A549 (cell line): ENCODE data around the gene IRAK1. TPM values are rescaled to one million over a fixed set of nuclear protein-coding genes. Genes with fewer than 3 reads are reported as not detected.

Experiments
- ATAC-seq, 2 experiments: fragments of 200-7000 bp in 1 of 2; fragments of >200 bp in 1 of 2; cut with Nextera tagmentation in 1 of 2; cut with Tn5 transposase in 1 of 2; 3 replicates each; pipeline versions ENCODE4 v1.8.0 to v1.9.1; 2018 to 2020; ENCODE audit warnings: mild to moderate bottlenecking in 1 of 2, moderate library complexity in 1 of 2
- CTCF ChIA-PET: fragments of 300-600 bp; sonication (Branson Sonifier 250); formaldehyde crosslinking; extraction: SDS; loops from one replicate; lab custom pipeline; 2021; ENCODE audit warnings: antibody characterized with exemption, inconsistent platforms; lab: Yijun Ruan, JAX
- POLR2A ChIA-PET: fragments of 350-600 bp; formaldehyde crosslinking; extraction: SDS; loops from one replicate; lab custom pipeline; 2021; ENCODE audit warnings: antibody characterized with exemption, inconsistent platforms; lab: Yijun Ruan, JAX
- DNase-seq, 2 experiments: peaks; one replicate each; pipeline versions ENCODE4 v3.0.0 to v3.0.0-alpha.2; 2011 to 2016; ENCODE audit warnings: low read depth in 1 of 2, low spot score in 1 of 2
- FAIRE-seq: peaks from 2 replicates; lab custom pipeline; 2011; peaks lifted over from hg19 to GRCh38; lab: Jason Lieb, UNC
- H3K27ac ChIP-seq, 2 experiments: fragments of >200 bp; sonication (Bioruptor Twin); formaldehyde crosslinking; 3 replicates each; pipeline ENCODE4 v1.5.1; 2016 to 2017
- H3K4me1 ChIP-seq: fragments of >200 bp; sonication (Bioruptor Twin); formaldehyde crosslinking; 3 replicates; pipeline ENCODE4 v1.6.1; 2016
- H3K4me2 ChIP-seq: fragments of >200 bp; sonication (Bioruptor Twin); formaldehyde crosslinking; 3 replicates; pipeline ENCODE4 v1.6.1; 2016
- H3K4me3 ChIP-seq: fragments of >200 bp; sonication (Bioruptor Twin); formaldehyde crosslinking; 3 replicates; pipeline ENCODE4 v1.5.1; 2016
- H3K9me3 ChIP-seq: fragments of >200 bp; sonication (Bioruptor Twin); formaldehyde crosslinking; 3 replicates; pipeline ENCODE4 v1.6.1; 2016
- BCL3 ChIP-seq: fragments of >200 bp; sonication (Bioruptor Twin); formaldehyde crosslinking; IDR thresholded peaks from 3 replicates; pipeline ENCODE4 v1.6.1; 2016
- FOSL2 ChIP-seq, 2 experiments: fragments of 450-650 bp in 1 of 2; fragments of >200 bp in 1 of 2; sonication (Bioruptor Twin) in 1 of 2; formaldehyde crosslinking; IDR thresholded peaks; 2 replicates each; pipeline versions ENCODE4 v1.5.0 to v1.6.1; 2016 to 2020; ENCODE audit warnings: mild to moderate bottlenecking in 1 of 2, moderate library complexity in 1 of 2
- HDAC2 ChIP-seq: fragments of 200-600 bp; sonication (generic); IDR thresholded peaks from 2 replicates; pipeline ENCODE4 v1.6.1; 2016
- HOXB13 ChIP-seq: fragments of 250-450 bp; sonication (Bioruptor Pico); IDR thresholded peaks from 2 replicates; pipeline ENCODE4 v1.5.0; 2020; ENCODE audit warnings: low read depth, mild to moderate bottlenecking, moderate library complexity
- MYC ChIP-seq: IDR thresholded peaks from 2 replicates; pipeline ENCODE4 v1.6.1; 2012; ENCODE audit warnings: mild to moderate bottlenecking, inconsistent platforms, low read length, improper control_type of control experiment, borderline replicate concordance
- NFE2L2 ChIP-seq: fragments of 150-350 bp; conservative IDR thresholded peaks from 2 replicates; pipeline ENCODE4 v1.6.1; 2014; ENCODE audit warnings: low read length
- NR3C1 ChIP-seq: fragments of >200 bp; sonication (Bioruptor Twin); formaldehyde crosslinking; IDR thresholded peaks from 3 replicates; pipeline ENCODE4 v1.6.1; 2017
- PHF8 ChIP-seq: fragments of 200-600 bp; sonication (generic); IDR thresholded peaks from 2 replicates; pipeline ENCODE4 v1.6.1; 2016; ENCODE audit warnings: low read depth, mild to moderate bottlenecking, antibody characterized with exemption, moderate library complexity, borderline replicate concordance
- RCOR1 ChIP-seq: fragments of 150-350 bp; IDR thresholded peaks from 2 replicates; pipeline ENCODE4 v1.6.1; 2014; ENCODE audit warnings: antibody characterized with exemption, low read length, low read depth
- REST ChIP-seq: fragments of 200-600 bp; sonication (generic); IDR thresholded peaks from 2 replicates; pipeline ENCODE4 v1.6.1; 2016; ENCODE audit warnings: antibody characterized with exemption, mild to moderate bottlenecking, moderate library complexity
- SREBF2 ChIP-seq: fragments of 450-650 bp; IDR thresholded peaks from 2 replicates; pipeline ENCODE4 v1.6.1; 2014; ENCODE audit warnings: mild to moderate bottlenecking, moderate library complexity
- TFCP2L1 ChIP-seq: fragments of 250-450 bp; sonication (Bioruptor Pico); IDR thresholded peaks from 2 replicates; pipeline ENCODE4 v1.5.0; 2021; ENCODE audit warnings: mild to moderate bottlenecking
- ZC3H11A ChIP-seq: fragments of 450-650 bp; IDR thresholded peaks from 2 replicates; pipeline ENCODE4 v1.6.1; 2014; ENCODE audit warnings: antibody characterized with exemption, mild to moderate bottlenecking
- WGBS: methylation state at CpG from one replicate; pipeline ENCODE4 v1.1.6; 2017; ENCODE audit errors: missing lambda C conversion rate; 5-methylcytosine and 5-hydroxymethylcytosine counted together
- polyA plus RNA-seq, 4 experiments: library from polyadenylated mRNA; depleted of rRNA in 3 of 4; stranded (reverse); fragments of >200 nt; fragmentation: RNase III in 1 of 4; extraction: RNeasy Plus Mini Kit Qiagen cat#74134 plus additional on column Dnase treatment in 1 of 4; gene quantifications; 2 replicates in 3 of 4; 3 replicates in 1 of 4; pipeline ENCODE4 v1.2.3, GENCODE V29; 2011 to 2017
- TF ChIP-seq, protein P1 (sequence below): fragments of 450-650 bp; IDR thresholded peaks from 2 replicates; pipeline ENCODE4 v1.6.1; 2014; ENCODE audit warnings: antibody characterized with exemption
- TF ChIP-seq, protein P2 (sequence below): fragments of 250-450 bp; sonication (Bioruptor Pico); IDR thresholded peaks from 2 replicates; pipeline ENCODE4 v1.5.0; 2021; ENCODE audit warnings: mild to moderate bottlenecking, moderate library complexity, borderline replicate concordance
- TF ChIP-seq, protein P3 (sequence below): fragments of 250-450 bp; sonication (Bioruptor Pico); IDR thresholded peaks from 2 replicates; pipeline ENCODE4 v1.5.0; 2020; ENCODE audit warnings: low read depth, mild to moderate bottlenecking, moderate library complexity

The IRAK1 gene
- polyA plus RNA-seq, 2 of the 4 experiments (the other 2 are of a cell fraction) = 73.1 to 177 TPM

GRCh38 chrX:154058214-154058997 is 38.7 kb upstream of the IRAK1 start:
- H3K27ac ChIP-seq = no peak overlapping the region
- CTCF ChIA-PET = interaction anchor here (2.0 to 2.4 kb wide), 2 partner anchors 45 kb away, joined by 7 to 8 read pairs; no protein-coding TSS in a partner anchor
- H3K4me3 ChIP-seq = no peak overlapping the region
- H3K9me3 ChIP-seq = no peaks in the 10 kb centered on the region
- no peak for DNase-seq
- H3K4me2 ChIP-seq = no peak overlapping the region
- WGBS = 94% methylated on average over 11 of the region's 11 CpGs
- peaks cover 16% of the 10 kb centered on the region; the same call in 2 of the 3 replicates for H3K4me1 ChIP-seq
- ATAC-seq = no peak
- POLR2A ChIA-PET = no interaction called here
- no peak for FAIRE-seq
- TF ChIP-seq FOSL2 (IDR thresholded peaks at IDR 0.05) = no peak
- no peak for TF ChIP-seq FOSL2 (CRISPR knock-in tag; IDR thresholded peaks at IDR 0.05)
- no peak for TF ChIP-seq NFE2L2
- TF ChIP-seq BCL3 = no peak
- TF ChIP-seq PHF8 = no peak
- TF ChIP-seq, protein P1, sequence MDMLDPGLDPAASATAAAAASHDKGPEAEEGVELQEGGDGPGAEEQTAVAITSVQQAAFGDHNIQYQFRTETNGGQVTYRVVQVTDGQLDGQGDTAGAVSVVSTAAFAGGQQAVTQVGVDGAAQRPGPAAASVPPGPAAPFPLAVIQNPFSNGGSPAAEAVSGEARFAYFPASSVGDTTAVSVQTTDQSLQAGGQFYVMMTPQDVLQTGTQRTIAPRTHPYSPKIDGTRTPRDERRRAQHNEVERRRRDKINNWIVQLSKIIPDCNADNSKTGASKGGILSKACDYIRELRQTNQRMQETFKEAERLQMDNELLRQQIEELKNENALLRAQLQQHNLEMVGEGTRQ = no peak
- TF ChIP-seq REST = no peak
- TF ChIP-seq, protein P2, sequence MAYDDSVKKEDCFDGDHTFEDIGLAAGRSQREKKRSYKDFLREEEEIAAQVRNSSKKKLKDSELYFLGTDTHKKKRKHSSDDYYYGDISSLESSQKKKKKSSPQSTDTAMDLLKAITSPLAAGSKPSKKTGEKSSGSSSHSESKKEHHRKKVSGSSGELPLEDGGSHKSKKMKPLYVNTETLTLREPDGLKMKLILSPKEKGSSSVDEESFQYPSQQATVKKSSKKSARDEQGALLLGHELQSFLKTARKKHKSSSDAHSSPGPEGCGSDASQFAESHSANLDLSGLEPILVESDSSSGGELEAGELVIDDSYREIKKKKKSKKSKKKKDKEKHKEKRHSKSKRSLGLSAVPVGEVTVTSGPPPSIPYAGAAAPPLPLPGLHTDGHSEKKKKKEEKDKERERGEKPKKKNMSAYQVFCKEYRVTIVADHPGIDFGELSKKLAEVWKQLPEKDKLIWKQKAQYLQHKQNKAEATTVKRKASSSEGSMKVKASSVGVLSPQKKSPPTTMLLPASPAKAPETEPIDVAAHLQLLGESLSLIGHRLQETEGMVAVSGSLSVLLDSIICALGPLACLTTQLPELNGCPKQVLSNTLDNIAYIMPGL (CRISPR knock-in tag) = no peak
- TF ChIP-seq RCOR1 = no peak
- TF ChIP-seq NR3C1 = no peak
- no peak for TF ChIP-seq MYC
- no peak for TF ChIP-seq HDAC2
- TF ChIP-seq ZC3H11A = no peak
- TF ChIP-seq SREBF2 = no peak
- TF ChIP-seq HOXB13 (CRISPR knock-in tag) = no peak
- TF ChIP-seq, protein P3, sequence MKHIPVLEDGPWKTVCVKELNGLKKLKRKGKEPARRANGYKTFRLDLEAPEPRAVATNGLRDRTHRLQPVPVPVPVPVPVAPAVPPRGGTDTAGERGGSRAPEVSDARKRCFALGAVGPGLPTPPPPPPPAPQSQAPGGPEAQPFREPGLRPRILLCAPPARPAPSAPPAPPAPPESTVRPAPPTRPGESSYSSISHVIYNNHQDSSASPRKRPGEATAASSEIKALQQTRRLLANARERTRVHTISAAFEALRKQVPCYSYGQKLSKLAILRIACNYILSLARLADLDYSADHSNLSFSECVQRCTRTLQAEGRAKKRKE (CRISPR knock-in tag) = no peak
- TF ChIP-seq TFCP2L1 (CRISPR knock-in tag) = no peak
